Esophagus mucosa (tissue), 1 donor: ENCODE data around the gene CCNF. TPM values are rescaled to one million over a fixed set of nuclear protein-coding genes. Genes with fewer than 3 reads are reported as not detected.
"Not testable (repeated sequence)": the region's sequence is repeated elsewhere in the genome, so short reads cannot be mapped to it uniquely, and the experiment has no call there.

ENCODE experiments used
- ATAC-seq: fragments of 200-7000 bp; cut with Tn5 transposase; one replicate; pipeline ENCODE4 v1.9.1; 2020
- total RNA-seq: library from RNA; stranded (reverse); gene quantifications from one replicate; pipeline ENCODE4 v1.2.4, GENCODE V29; 2023
- donor health status: DM: yes; HTN: yes; CAD: no.

CCNF gene, protein sequence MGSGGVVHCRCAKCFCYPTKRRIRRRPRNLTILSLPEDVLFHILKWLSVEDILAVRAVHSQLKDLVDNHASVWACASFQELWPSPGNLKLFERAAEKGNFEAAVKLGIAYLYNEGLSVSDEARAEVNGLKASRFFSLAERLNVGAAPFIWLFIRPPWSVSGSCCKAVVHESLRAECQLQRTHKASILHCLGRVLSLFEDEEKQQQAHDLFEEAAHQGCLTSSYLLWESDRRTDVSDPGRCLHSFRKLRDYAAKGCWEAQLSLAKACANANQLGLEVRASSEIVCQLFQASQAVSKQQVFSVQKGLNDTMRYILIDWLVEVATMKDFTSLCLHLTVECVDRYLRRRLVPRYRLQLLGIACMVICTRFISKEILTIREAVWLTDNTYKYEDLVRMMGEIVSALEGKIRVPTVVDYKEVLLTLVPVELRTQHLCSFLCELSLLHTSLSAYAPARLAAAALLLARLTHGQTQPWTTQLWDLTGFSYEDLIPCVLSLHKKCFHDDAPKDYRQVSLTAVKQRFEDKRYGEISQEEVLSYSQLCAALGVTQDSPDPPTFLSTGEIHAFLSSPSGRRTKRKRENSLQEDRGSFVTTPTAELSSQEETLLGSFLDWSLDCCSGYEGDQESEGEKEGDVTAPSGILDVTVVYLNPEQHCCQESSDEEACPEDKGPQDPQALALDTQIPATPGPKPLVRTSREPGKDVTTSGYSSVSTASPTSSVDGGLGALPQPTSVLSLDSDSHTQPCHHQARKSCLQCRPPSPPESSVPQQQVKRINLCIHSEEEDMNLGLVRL
- total RNA-seq = 11.1 TPM

DNA sequence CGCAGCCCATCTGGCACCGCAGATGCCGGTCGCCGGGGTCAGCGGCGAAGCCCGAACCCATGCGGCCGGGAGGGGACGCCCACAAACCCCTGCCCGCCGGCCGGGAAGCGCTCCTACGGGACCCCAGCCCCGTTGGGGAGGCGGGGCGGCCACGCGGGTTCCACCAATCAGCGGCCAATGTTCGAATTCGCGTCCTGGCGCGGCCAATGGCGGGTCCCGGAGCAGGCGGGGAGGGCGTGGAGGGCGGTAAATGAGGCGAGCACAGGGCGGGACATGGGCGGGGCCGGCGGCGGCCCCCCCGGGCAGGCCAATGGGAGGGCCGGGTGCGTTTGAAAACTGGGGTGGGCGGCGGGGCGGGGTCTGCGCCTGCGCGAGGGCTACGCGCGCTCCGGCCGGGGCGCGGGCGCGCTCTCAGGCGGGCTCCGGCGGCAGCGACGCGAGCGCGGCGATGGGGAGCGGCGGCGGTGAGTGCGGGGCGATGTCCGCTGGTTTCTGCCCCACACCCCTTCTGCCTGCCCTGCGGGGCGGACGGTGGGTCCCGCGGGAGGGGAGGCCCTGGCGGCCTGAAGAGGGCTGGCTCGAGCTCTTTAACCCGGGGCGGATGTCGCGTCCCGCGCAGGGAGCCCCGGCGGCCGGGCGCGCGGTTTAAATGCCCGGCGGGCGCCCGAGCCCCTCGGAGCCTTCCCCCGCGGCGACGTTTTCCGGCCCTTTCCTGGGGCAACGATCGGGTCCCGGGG, at the start of gene CCNF:
Gene CCNF, plus strand, starts transcription at position 414 of the 737 bp plus-strand sequence. Its CDS starts 35 bp downstream, at position 449.
- ATAC-seq = peak; percentile 96

DNA sequence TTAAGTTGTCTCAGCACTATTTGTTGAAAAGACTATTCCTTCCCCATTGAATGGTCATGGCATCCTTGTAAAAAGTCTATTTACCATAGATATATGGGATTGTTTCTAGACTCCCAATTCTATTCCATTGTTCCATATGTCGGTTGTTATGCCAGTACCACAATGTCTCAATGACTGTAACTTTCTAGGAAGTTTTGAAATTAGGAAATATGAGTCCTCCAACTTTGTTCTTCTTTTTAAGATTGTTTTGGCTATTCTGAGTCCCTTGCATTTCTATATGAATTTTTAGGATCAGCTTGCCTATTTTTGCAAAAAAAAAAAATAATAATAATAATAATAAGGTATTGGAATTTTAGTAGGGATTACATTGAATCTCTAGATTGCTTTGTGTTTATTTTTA, 45.7 kb upstream of the CCNF start:
- ATAC-seq = no peak

DNA sequence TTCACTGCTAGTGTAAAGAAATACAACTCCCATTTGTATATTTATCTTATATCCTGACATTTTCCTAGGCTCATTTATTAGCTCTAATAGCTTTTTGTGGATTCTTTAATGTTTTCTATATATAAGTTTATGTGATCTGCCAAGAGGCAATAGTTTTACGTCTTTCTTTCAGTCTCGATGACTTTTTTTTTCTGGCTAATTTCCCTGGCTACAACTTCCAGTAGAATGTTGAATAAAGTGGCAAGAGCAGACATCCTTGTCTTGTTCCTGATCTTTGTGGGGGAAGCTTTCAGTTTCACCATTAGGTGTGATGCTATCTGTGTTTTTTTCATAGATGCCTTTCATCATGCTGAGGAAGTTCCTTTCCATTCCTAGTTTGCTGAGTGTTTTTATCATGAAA, 44.8 kb upstream of the CCNF start:
- ATAC-seq = no peak

DNA sequence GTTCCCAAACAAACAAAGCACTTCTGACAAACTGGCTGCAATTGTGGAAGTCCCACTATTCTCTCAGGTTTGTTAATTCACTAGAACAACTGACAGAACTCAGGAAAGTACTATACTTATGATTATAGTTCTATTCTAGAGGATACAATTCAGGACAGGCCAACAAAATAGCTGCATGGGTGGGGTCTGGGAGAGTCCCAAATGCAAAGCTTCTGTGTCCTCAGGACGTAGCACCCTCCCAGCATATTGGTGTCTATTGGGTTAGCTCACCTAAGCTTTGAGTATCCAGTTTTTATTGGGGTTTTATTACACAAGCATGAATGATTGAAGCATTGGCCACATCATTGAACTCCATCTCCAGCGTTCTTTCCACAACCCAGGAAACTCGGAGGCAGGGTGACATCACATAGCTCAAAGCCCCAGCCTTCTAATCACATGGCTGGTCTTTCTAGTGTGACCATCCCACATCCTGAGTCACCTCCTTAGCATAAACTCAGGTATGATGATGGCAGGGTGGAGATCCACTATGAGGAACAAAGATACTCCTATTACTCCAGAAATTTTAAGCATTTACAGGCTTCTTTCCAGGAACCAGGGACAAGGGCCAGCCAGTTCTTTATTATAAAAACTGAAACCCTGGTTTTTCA, 43.9 kb upstream of the CCNF start:
- ATAC-seq = peak; percentile 96

DNA sequence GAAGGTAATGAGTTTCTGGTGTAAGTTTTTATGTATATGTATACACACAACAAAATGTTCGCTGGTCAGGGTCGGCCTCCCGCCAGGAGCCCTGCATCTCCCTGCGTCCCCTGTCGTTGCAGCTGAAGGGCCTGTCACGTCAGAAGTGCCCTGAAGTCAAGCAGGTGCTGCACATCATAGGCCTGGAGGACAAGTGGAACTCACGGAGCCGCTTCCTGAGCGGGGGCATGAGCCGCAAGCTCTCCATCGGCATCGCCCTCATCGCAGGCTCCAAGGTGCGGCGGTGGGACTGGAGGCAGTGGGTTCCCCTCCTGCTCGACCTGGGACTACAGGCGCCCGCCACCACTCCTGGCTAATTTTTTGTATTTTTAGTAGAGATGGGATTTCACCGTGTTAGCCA, 43.3 kb upstream of the CCNF start:
- not testable (repeated sequence) for ATAC-seq

DNA sequence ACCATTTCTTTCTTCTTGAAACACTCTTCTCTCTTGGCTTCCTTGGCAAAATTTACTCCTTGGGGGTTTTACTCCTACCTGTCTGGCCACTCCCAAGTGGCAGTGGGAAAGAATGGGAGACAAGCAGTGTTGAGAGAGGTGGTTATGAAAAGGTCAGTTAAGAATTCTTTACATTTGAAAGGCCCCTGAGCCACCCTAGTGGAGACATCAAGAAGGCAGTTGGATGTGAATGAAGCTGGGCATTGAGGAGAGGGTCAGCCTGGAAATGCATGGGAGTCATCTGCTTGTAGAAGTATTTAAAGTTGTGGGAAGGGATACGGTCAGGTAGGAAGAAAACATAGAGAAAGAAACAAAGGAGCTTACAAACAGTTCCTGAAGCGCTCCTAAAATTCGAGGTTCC, 42.3 kb upstream of the CCNF start:
- ATAC-seq = no peak

DNA sequence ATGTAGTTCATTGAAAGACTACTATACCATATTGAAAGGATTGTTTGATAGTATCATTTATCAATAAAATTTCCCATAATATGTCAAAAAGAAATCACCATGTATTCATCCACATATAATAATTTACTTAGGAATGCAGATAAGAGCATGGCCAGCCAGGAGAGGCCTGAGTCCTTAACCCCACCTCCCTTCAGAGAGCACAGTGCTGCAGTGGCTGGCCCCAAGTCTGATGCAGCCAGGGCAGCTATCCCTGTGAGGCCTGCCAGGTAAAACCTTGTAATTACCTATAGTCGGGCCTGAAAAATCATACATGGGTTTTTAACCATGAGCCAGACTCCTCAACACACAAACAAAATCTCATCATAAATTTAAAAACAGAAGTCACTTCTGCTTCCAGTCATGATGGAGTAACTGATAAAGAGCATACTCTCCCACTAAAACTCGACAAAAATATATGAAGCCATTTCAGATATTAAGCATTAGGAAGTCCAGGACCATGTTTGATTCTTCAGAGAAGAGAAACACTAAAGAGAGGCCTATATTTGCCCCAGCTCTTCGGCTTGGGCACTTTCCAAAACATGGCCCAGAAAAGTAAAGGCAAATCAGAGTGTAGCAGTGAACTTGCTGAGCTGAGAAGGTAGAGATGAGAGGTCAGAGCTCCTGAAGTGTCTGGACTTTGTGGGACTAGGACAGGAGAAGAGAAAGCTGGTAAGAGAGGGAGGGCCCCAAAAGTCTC, 40.9 kb upstream of the CCNF start:
- no peak for ATAC-seq

DNA sequence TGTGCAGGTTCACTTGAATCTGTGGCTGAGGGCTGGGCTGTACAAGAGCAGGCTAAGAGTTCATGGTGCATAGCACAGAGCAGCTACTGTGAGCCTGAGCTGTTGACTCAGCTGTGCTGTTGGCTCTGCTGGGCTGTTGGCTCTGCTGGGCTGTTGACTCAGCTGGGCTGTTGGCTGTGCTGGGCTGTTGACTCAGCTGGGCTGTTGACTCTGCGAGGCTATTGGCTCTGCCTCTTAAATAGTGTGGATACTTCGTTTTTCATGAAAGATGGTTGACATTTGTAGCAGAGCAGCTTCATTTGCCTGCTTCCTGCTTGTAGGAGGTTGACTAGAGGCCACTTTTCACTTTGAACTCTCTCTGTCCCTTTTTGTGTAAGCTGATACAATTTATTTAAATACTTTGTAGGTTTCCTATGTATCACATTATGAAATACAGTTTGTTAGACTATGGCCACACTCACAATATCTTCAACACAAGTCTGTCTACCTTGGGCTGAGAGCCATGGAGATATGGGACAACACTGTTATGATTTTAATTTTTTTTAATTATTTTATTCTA, 40.3 kb upstream of the CCNF start:
- ATAC-seq = peak; percentile 87

DNA sequence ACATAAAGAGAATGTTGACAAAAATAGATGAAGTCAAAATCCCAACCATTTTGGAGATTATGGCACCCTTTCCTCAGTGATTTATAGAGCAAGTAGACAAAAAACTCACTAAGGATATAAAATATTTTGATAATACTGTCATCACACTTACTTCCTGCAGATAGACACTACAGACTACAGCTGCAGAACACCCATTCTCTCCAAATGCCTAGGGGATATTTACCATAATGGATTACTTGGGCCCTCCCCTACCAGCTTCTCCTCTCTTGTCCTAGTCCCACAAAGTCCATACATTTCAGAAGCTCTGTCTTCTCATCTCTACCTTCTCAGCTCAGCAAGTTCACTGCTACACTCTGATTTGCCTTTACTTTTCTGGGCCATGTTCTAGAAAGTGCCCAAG, 37.2 kb upstream of the CCNF start:
- no peak for ATAC-seq

DNA sequence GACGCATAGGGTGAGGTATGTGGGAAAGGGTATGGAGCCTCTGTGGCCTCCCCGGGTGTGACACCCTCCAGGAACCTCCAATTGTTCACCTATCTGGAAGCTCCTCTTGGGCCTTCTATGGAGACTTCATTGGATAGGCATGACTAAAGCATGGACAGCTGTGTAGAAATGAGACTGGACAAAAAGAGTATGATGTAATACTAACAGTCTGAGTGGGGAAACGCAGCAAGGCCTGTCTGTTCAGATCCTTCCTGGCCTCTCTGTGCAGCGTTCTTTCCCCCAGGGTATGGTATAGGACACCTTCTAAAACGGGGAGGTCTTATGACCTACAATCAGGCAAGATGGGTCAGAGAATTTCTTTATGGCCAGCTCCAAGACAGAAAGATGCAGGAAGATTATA, 30.7 kb upstream of the CCNF start:
- no peak for ATAC-seq

DNA sequence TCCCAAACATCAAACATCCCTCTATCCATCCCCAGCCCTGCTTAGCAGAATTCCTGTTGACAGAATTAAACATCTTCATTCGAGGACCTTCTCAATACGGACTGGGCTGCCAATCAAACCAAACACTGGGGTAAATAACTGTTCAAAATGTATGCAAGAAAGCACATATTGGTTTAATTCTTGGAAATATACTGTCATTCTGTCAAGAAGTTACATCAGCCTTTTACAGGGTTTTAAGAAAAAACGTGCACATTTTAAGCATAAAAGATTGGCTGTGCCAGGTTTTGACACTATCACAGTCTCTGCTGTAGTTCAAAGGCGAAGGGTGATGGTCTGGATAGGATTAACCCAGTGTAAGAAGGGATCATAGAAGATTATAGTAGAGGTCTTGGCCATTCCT, 25.1 kb upstream of the CCNF start:
- no peak for ATAC-seq

DNA sequence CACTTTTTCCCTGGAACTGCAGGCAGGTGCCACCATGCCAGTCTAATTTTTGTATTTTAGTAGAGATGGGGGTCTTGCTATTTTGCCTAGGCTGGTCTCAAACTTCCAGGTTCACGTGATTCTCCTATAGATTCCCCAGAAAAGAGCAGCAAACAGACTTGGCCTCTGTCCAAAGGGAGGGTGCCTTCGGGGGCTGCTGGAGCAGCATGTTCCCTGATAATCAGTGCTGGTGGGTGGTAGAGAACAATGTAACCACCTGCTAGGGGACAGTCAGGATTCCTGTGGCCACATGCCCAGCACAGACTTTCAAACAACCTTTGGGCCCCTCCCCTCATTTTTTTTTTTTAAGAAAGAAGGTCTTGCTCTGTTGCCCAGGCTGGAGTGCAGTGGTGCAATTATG, 14.2 kb upstream of the CCNF start:
- no peak for ATAC-seq

DNA sequence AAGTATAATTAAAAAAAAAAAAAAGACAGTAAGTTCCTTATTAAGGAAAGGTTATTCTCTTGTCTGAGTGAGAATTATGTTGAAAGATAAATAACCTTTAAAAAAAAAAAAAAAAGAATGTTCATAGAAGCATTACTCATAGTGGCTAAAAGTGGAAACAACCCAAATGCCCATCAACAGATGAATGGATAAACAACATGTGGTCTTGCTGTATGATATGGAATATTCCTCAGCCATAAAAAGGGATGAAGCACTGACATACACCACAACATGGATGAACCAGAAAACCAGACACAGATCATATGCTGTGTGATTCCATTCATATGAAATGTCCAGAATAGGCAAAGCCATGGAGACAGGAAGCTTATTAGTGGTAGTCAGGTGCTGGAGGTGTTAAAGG, 9.2 kb upstream of the CCNF start:
- ATAC-seq = no peak

DNA sequence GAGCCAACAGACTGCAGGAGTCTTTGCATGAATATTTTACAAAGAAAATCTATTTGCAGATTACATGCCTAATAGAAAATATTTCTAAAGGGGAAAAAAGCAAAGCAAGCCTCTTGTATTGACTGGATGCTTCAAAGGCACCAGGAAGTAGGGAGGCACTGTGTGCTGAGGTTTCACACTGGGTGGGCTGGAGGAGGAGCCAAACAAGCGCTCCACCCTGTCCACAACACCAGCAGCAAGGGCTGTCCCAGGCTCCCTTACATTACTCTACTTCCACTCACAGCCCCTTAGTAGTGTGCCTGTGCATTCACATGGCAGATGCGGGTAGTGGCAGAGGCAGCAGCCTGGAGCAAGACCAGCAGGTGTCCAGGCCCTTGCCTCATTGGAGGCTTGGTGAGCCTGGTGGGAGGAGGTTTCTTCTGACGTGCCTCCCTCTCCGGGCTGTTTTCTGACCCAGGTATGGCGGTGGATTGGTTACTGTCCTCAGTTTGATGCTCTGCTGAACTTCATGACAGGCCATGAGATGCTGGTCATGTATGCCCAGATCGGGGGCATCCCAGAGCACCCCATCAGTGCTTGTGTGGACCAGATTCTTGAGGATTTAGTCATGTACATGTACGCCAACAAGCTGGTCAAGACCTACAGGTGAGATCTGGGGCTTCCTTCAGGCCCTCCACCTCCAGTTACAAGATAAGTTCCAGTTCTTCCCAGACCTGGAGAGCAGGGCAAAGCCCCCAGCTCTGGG, 7.0 kb upstream of the CCNF start:
- ATAC-seq = no peak

DNA sequence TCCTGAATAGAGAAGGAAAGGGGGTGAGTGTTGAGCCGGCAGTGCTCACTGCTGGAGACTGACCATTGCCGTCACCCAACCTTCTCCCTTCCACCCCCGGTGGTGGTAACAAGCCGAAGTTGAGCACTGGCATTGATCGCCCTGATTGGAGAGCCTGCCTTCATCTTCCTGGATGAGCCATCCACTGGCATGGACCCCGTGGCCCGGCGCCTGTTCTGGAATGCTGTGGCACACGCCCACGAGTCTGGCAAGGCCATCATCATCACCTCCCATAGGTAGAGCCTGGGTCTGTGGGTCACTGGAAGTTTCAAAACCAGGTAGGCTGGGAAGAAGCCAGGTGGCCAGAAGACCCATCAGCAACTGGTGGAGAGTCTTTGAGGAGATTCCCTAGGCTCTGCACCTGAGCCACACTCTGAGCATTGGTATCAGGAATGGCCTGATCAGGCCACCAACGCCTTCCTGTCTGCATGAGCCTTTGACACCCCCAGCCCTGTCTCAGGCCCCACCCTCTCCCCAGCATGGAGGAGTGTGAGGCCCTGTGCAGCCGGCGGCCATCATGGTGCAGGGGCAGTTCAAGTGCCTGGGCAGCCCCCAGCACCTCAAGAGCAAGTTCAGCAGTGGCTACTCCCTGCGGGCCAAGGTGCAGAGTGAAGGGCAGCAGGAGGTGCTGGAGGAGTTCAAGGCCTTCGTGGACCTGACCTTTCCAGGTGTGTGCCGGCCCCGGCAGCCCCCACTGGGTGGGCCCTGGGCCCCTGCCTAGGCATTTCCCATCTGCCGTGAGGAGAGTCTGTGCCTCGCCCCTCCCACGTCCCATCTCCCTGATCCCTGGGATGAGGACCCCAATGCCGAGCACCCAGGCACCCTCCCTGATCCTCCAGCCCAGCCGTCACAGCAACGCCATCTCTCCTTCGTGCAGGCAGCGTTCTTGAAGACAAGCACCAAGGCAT, 4.9 kb upstream of the CCNF start:
- ATAC-seq = no peak

DNA sequence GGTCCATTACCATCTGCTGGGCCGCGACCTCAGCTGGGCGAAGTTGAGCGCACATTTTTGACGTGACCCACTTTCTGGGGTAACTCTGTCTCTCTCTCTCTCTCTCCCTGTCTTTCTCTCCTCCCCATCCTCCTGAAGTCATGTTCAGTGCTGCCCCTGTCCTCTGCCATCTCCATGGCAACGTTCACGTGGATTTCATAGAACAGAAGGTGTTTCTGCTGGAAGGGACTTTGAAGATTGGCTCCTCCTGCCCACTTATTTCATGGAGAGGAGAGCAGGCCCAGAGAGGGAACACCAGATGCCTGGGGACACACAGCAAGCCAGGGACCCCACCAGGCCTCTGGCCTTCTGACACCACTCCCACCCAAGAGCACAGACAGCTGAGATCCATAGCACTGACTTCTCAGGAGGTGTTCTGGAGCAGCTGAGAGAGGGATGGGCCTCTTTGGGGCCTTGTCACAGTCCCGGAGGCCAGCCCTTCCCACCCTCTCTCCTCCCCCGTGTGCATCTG, 4.2 kb upstream of the CCNF start:
- ATAC-seq = no peak

DNA sequence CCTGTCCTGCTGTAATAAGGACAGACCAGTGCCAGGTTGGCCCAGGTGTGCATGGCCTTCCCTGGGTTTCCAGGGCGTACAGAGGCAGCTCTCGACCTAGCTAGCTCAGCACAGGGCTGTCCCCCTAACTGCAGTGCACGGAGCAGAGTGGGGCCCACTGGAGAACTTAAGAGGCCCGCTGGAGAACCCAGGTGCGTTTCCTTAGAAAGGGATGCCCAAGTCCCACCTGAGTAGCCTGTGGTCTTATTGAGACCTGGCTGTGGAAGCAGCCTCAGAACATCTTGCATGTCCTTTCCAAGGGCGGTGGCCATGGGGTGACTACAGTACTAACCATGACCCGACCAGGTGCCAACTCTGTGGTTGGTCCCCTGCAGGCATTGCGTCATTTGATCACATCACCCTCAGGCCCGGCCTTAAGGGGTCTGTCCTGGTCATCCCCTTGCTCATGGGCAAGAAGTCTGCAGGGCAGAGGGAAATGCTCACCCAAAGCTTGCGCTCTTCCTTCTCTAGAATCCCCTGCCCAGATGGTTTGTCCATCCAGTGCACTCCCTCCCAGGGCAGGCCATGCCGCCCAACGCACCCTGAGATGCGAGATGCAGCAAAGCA, 3.3 kb upstream of the CCNF start:
- no peak for ATAC-seq

DNA sequence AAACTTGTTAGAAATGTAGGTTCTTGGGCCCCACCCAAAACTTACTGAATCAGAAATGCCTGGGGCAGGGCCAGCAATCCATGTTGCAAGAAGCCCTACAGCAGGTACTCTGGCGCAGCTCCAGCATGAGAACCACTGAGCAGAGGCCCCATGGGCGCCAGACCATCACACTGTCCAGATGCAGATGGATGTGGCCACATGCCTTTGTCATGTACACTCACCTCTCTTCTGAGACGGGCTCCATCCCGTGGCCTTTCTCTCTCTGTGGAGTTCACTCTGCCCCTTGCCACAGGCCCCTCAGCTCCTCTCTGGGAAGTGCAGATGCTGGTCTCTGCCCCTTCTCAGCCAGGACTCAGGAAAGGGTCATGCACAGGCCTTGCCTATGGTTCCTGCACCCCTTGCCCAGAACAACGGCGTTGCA, 2.3 kb upstream of the CCNF start:
- ATAC-seq = no peak

DNA sequence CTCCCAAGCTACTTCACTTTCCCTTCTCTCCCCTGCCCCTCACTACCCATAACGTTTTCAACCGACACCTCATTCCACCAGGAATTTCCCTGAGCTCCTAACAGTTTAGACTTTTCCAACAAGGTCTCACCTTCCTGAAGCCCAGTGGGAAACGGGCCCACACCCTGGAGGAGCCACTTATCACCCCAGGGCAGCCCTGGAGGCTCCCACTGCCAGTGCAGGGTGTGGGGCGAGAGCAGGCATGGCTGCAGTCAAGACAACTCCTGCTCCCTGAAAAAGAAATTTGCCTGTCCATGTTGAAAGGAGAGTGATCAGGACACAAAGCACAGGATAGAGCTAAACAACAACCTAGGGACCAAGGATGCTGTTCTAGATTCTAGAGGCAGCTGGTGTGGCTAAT, 1.7 kb upstream of the CCNF start:
- no peak for ATAC-seq
